ENCODE data around the gene CEP170.

The CEP170 gene

DNA sequence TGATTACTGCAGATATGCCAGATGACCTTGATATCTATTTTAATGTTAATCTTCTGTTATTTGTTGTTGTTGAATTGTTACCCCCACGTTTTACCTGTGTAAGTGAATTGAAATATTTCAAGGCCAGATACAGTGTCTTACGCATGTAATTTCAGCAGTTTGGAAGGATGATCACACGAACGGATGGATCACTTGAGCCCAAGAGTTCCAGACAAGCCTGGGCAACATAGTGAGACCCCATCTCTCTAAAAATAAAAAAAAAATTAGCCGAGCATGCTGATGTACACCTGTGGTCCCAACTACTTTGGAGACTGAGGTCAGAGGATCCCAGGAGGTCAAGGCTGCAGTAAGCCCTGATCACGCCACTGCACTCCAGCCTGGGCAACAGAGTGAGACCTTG is 33.0 kb upstream of the CEP170 start:
- H3K27ac ChIP-seq: no peak overlapping the region
- no peak for TF ChIP-seq CTCF (conservative IDR thresholded peaks at IDR 0.05)

- TF ChIP-seq CTCF (conservative IDR thresholded peaks at IDR 0.05): no peak
- no peak overlapping the region for H3K27ac ChIP-seq
Measured at GRCh38 chr1:243287652-243288051, 32.6 kb upstream of the CEP170 start.

DNA sequence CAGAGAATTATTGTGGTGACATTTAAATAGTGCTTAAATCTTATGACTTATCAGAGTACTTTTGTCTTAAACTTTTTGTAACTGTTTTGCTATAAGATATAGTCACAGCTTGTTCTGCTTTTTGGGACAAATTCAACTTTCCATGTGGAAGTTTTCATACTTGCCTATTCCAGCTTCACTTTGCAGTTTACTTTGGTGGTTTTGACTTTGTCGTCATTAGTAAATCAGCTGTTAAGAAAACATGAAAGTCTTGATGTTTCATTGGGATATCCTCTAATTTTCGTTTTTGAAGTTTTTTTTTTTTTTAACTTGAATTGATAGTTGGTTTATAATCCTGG is 32.0 kb upstream of the CEP170 start:
- no peak overlapping the region for H3K27ac ChIP-seq
- TF ChIP-seq CTCF (conservative IDR thresholded peaks at IDR 0.05): no peak

DNA sequence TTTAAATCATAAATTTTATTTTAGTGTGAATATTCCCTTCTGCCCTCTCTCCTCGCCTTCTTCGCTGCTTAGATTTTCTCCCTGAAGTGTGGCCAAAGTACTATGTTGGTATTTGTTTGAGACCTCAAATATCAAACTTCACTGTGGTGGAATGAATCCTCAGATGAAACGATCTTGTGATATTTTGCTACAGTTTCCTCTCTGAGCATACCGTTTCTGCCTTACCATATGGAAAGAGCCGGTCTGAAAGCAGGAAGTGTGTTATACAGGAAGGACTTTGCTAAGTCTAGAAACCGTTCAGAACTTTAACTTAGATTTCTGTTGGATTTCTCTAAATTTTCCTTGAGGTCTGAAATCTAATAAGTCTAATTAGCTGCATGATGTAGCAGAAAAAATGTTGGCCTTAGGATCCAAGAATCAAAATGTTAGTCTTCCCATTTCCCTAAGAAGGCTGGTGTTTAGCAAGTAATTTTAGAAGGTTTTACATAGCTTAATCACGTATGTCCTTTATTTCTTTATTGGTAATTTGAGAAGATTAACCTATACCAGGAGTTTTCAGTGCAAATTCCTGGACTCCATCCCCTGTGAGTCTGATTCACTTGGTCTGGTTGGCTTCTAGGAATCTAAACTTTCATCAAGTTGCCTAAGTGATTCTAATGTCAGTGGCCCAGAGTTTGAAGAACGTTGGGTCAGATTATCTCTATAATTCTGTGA is 31.5 kb upstream of the CEP170 start:
- no peak overlapping the region for H3K27ac ChIP-seq
- no peak for TF ChIP-seq CTCF (conservative IDR thresholded peaks at IDR 0.05)

GRCh38 chr1:243281672-243282071 is 26.6 kb upstream of the CEP170 start:
- no peak for TF ChIP-seq CTCF (conservative IDR thresholded peaks at IDR 0.05)
- no peak overlapping the region for H3K27ac ChIP-seq

DNA sequence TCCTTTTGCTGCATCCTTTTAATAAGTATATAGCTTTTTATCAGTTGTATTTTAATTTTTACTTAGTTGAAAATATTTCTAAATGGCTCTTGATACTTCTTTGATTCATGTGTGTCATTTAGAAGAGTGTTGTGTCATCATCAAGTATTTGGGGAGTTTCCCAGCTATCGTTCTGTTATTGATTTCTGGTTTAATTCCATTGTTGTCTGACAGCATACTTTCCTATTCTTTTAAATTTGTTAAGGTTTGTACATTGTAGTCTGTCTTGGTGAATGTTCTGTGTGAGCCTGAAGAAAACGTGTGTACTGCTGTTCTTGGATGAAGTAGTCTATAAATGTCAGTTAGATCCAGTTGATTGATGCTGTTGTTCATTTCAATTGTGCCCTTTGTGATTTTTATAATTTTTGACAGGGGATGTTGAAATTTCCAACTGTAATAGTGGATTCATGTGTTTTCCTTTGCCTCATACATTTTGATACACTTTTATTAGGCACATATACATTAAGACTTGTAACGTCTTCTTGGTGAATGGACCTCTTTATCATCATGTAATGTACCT is 25.6 kb upstream of the CEP170 start:
- H3K27ac ChIP-seq: no peak overlapping the region
- TF ChIP-seq CTCF (conservative IDR thresholded peaks at IDR 0.05): no peak

DNA sequence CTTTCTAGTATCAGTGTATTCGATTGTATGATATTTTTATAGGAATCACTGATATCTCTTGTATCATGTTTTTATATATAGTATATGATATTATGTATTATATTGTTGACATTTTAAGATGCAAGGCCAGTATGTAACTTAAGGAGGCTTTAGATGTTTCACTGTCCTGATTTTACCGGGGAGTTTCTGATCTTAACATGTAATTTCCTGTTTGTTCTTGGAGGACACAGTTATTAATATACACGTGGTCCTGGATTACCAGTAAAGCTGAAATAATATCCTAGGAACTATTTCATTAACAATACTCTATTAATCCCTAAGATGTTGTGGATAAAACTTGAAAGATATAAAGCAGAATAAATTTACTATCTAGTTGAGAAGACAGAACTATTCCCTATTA is 20.2 kb upstream of the CEP170 start:
- peak overlapping the region; percentile 38 for H3K27ac ChIP-seq
- no peak for TF ChIP-seq CTCF (conservative IDR thresholded peaks at IDR 0.05)
